ENCODE measurements around the gene PDE2A.

The PDE2A gene

GRCh38 chr11:72673943-72674828 is at the start of gene PDE2A:
Gene PDE2A, minus strand, starts transcription at chr11:72674422. Its CDS starts 215 bp downstream, at chr11:72674207.
- no peak for DNase-seq

GRCh38 chr11:72723508-72723907 is 49.3 kb upstream of the PDE2A start:
- no peak for DNase-seq

GRCh38 chr11:72722050-72722748 is 48.0 kb upstream of the PDE2A start:
- peak; percentile 95 for DNase-seq

GRCh38 chr11:72721689-72722049 is 47.4 kb upstream of the PDE2A start:
- peak; percentile 52 for DNase-seq

GRCh38 chr11:72721276-72721675 is 47.1 kb upstream of the PDE2A start:
- no peak for DNase-seq

GRCh38 chr11:72720784-72721183 is 46.6 kb upstream of the PDE2A start:
- DNase-seq = no peak

- no peak for DNase-seq
These were observed 45.8 kb upstream of the PDE2A start for GRCh38 chr11:72720047-72720446.

GRCh38 chr11:72719551-72719950 is 45.3 kb upstream of the PDE2A start:
- no peak for DNase-seq

GRCh38 chr11:72719144-72719543 is 44.9 kb upstream of the PDE2A start:
- DNase-seq = peak; percentile 37

GRCh38 chr11:72718101-72718501 is 43.9 kb upstream of the PDE2A start:
- no peak for DNase-seq

GRCh38 chr11:72716788-72717435 is 42.7 kb upstream of the PDE2A start:
- no peak for DNase-seq

- no peak for DNase-seq
These were observed 42.1 kb upstream of the PDE2A start for GRCh38 chr11:72716290-72716689.

GRCh38 chr11:72712841-72713240 is 38.6 kb upstream of the PDE2A start:
- DNase-seq = no peak

GRCh38 chr11:72712168-72712751 is 38.0 kb upstream of the PDE2A start:
- DNase-seq = no peak

- DNase-seq = no peak
These were observed 36.9 kb upstream of the PDE2A start for GRCh38 chr11:72711141-72711540.

- no peak for DNase-seq
These were observed 36.1 kb upstream of the PDE2A start for GRCh38 chr11:72710278-72710677.

- DNase-seq = no peak
These were observed 35.4 kb upstream of the PDE2A start for GRCh38 chr11:72709478-72710238.

- DNase-seq = no peak
These were observed 32.8 kb upstream of the PDE2A start for GRCh38 chr11:72707032-72707431.

- no peak for DNase-seq
These were observed 32.4 kb upstream of the PDE2A start for GRCh38 chr11:72706579-72706978.

- DNase-seq = no peak
These were observed 31.5 kb upstream of the PDE2A start for GRCh38 chr11:72705442-72706365.

- no peak for DNase-seq
These were observed 30.6 kb upstream of the PDE2A start for GRCh38 chr11:72704783-72705265.
